ENCODE measurements around the gene SMCO4. TPM values are rescaled to one million over a fixed set of nuclear protein-coding genes. Genes with fewer than 3 reads are reported as not detected.
"Not testable (repeated sequence)": the region's sequence is repeated elsewhere in the genome, so short reads cannot be mapped to it uniquely, and the experiment has no call there.

The SMCO4 gene
- total RNA-seq, 1 donor from 2014 or later = 51.3 TPM

DNA sequence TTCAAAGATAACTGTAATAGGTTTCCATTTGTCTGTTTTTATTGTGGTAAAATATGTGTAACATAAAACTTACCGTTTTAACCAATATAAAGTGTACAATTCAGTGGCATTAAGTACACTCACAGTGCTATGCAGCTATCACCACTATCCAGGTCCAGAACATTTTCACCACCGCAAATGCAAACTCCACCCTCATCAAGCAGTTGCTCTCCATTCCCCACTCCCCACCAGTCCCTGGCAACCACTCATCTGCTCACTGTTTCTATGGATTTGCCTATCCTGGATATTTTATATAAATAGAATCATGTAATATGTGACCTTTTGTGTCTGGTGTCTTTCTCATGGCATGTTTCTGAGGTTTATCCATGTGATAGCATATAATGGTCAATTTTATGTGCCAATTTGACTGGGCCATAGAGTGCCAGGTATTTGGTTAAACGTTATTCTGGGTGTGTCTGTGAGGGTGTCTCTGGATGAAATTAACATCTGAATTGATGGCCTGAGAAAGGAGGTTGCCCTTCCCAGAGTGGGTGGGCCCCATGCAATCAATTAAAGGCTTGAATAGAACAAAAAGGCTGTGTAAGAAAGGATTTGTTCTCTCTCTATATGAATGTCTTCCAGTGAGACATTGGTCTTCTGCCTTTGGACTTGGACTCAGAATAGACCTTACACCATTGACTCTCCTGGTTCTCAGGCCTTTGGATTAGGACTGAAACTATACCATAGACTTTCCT, 17.2 kb upstream of the SMCO4 start:
- intact Hi-C loops (cut with micrococcal nuclease) = no loop called here

DNA sequence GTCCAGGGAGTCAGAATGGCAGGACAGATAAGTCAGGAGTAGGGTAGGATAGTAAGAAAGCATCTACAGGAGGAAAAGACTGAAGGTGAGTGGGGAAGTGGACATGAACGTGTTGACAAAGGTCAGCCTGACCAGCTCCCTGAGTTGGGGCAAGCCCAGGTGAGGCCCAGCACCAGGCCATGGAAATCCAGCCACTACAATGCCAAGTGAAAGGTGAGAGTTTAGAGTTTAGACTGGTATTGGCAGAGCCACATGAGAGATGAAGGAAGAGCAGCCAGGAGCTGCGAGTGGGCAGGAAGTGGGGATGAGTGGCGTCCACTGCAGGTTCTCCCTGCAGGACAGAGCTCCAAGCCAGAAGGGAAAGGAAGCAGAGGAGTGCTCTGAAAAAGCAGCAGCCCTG, 16.5 kb upstream of the SMCO4 start:
- intact Hi-C loops (cut with micrococcal nuclease) = no loop called here

GRCh38 chr11:93552874-93553273, 9.7 kb upstream of the SMCO4 start:
- intact Hi-C loops (cut with micrococcal nuclease) = no loop called here

DNA sequence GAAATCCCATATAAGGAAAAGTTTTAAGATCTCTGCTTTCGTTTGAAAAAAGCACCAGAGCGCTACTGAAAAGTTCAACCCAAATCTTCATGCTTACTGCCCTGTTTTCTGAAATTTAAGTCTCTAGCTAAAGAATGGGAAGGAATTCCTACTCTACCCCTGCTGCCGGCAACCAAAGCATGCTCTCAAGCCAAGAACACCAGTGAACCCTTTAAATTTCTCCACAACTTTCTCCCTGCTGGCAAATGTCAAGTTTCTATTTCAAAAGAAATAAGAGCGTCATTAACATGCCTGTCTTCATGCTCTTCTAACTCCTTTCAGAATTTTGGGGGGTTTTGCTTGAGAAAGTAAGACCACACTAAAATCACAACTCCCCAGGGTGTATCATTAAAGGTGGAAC, 6.8 kb upstream of the SMCO4 start:
- intact Hi-C loops (cut with micrococcal nuclease) = no loop called here

GRCh38 chr11:93548679-93549319, 5.6 kb upstream of the SMCO4 start:
- intact Hi-C loops (cut with micrococcal nuclease) = no loop called here

DNA sequence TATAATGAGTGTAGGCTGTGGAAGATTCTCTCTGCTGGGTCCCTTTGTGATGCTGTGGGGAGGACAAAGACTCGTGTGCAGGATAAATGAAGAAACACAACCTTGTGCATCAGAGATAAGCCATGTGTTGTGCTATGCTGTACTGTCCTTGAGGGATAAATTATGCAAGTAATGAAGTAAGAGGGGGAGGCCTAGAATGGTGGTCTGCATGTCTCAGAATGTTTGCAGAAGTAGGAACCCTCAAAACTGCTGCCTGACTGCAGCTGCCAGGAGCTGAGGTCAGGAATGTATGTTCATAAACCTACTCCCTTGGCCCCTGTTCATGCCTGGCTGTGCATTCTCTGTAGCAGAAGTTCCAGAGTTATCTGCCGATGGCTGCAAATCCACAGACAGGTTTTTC, 4.6 kb upstream of the SMCO4 start:
- intact Hi-C loops (cut with micrococcal nuclease) = no loop called here

- intact Hi-C loops (cut with micrococcal nuclease) = no loop called here
Measured at GRCh38 chr11:93547028-93547427, 3.8 kb upstream of the SMCO4 start.

DNA sequence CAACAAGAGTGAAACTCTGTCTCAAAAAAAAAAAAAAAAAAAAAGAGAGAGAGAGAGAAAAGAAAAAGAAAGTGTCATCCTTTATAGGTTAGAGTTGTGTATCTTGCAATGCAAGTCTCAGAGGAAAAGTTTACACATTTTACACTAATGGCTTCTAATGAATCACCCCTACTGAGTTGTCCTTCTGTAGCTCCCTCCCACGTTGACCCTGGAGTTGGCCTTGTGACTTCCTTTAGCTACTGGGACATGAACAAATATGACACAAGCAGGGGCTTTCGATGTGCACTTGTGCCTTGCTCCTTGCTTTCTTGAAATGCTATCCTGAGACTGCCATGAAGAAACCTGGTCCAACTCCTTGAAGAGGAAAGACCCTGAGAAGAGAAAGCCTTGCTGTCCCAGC, 2.4 kb upstream of the SMCO4 start:
- intact Hi-C loops (cut with micrococcal nuclease) = no loop called here

DNA sequence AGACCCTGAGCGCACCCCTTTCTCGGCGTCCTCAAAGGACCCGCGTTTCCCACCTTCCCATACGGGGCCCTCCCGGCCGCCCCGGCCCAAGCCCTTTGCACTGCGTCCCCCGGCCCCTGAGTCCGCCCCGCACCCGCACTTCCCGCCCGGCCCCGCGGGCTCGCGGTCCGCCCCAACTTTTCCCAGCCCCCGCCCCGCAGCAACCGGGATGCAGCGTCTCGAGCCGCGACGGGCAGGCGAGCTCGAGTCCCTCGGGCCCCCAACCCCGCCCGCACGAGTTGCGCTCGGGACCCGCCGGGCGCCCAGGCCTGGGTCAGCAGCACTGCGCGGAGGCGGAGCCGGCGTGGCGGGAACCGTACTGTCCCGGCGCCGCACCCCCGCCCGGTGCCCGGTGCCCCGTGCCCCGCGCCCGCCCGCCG, 371 bp downstream of the SMCO4 start:
- intact Hi-C loops (cut with micrococcal nuclease) = loop anchor here (1.0 to 5.0 kb wide), 12 partner anchors 18 to 601 kb away; partner anchors contain the start of genes C11orf54, CEP295, DEUP1 and MED17

DNA sequence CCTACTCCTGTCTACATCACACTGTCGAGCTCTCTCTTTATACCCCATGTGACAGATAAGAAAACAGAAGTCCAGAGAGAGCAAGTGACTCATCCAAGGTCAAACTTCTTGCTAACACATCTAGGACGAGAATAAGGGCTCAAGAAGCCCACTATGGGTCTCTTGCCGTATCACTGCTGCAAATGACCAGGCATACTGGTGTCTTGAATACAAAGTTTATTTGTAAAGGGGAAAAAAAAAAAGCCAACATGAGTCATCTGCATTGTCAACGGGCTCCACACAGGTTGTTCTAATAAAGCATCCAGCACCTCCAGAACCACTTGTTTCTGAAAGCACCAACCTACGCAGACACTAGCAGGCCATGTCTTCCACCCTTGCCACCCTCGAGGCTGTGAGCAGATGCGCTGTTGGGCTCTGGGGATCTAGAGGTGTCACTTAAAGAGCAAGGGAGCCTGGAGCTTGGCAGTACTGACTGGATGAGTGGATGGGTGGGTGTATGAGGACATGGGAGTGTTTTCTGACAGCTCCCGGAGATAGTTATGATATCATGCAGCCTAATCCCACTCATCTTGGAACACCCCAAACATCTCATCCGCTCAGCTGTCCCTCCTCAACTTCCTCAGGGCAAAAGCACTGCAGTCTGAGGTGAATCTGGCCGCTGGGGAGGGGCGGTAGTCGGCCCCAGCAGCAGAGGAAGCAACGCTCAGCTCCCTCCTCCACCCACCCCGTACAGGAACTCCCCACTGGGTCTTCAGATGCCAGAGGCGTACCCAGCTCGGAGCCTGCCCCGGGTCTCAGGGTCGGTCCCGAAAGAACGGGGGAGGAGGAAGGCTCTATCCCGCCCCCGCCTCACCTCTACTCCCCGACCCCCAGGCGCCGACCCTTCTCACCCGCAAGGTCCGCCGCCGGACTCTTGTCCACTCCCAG, 1.0 kb downstream of the SMCO4 start:
- intact Hi-C loops (cut with micrococcal nuclease) = loop anchor here (1.0 to 5.0 kb wide), 13 partner anchors 12 to 600 kb away; partner anchors contain the start of genes C11orf54, CEP295, DEUP1 and MED17

GRCh38 chr11:93540896-93541553, 2.2 kb downstream of the SMCO4 start:
- intact Hi-C loops (cut with micrococcal nuclease) = loop anchor here (1.0 to 5.0 kb wide), 6 partner anchors 11 to 599 kb away; partner anchors contain the start of genes DEUP1 and MED17

GRCh38 chr11:93540337-93540736, 2.9 kb downstream of the SMCO4 start:
- intact Hi-C loops (cut with micrococcal nuclease) = loop anchor here (5.0 kb wide), 5 partner anchors 38 to 598 kb away; partner anchors contain the start of genes DEUP1 and MED17

DNA sequence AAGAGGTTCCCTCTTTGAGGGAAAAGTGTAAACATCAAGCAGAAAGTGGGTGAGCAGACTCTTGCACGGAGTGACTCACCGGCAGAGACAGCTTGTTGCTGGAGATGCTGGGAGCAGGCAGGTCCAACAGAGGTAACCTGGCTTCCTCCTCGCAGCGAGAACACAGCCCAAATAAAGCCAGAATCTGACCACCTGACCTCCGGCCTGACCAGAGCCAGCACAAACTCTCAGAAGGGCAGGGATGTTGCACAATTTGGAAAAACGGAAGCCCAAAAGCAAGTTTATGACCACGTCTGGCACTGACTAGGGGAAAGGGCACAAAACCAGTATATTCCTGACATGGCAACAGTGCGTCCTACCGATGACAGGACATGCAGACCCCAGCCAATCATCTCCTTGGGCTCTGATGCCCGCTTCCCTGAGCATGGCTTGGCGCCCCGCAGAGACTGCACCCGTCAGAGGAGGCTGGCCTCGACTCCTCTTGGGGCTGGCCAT, 5.4 kb downstream of the SMCO4 start:
- intact Hi-C loops (cut with micrococcal nuclease) = no loop called here

- intact Hi-C loops (cut with micrococcal nuclease) = no loop called here
Measured at GRCh38 chr11:93537049-93537448, 6.1 kb downstream of the SMCO4 start.

DNA sequence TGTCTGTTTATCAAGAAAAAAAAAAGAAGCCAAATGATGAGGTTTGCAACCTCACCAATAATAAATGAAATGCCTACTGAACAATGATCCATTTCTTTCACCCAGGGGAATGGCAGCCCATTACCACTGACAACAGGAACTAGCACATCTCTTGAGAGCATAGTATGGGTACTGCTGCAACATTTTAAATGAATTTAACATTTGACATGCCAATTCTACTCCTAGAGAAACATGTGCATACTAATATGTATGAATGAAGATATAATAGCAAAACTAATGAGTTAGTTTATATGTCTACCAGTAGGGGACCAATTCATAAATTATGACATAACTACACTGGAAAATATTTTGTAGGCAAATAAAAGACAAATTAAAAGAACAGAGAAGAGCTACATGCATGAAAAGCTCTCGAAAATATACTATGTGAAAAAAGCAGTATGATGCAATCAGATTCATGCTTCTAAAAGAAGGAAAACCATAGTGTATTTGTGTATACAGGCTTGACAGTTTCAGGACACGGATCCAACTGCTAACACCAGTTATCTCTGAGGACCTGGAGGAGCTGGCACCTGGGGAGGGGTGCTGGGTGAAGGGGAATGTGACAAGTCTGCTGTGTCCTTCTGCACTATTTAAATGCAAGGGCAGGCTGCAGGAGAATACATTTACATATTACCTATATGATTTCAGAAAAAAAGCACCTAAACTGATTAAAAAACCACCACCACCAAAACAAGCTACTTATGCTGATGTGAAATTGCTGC, 6.9 kb downstream of the SMCO4 start:
- intact Hi-C loops (cut with micrococcal nuclease) = no loop called here

DNA sequence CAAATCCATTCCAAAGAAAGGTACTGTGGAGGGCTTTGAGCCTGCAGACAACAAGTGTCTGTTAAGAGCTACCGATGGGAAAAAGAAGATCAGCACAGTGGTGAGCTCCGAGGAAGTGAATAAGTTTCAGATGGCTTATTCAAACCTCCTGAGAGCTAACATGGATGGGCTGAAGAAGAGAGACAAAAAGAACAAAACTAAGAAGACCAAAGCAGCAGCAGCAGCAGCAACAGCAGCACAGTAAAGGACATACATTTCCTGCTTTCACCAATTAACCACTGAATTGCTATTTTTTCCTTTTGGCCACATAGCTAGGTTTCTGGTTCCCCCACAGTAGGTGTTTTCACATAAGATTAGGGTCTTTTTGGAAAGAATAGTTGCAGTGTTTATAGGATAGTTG, 7.6 kb downstream of the SMCO4 start:
- intact Hi-C loops (cut with micrococcal nuclease) = not testable (repeated sequence)

GRCh38 chr11:93532806-93533205, 10.4 kb downstream of the SMCO4 start:
- intact Hi-C loops (cut with micrococcal nuclease) = no loop called here

GRCh38 chr11:93532281-93532789, 10.9 kb downstream of the SMCO4 start:
- intact Hi-C loops (cut with micrococcal nuclease) = no loop called here

DNA sequence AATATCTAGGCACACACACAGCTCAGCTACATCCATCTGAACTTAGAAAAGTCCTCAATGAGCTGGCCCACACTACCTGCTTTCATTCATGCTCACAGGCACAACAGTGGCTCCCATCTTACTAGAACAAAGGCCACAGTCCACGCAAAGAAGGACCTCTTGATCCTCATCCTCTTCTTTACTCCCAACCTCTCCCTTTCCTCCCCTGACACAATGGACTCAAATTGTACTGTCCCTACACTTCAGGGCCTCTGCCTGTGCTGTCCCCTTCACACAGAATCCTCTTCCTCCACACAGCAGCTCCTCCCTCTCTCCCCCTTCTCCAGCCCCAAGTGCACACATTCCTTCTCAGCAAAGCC, 12.7 kb downstream of the SMCO4 start:
- intact Hi-C loops (cut with micrococcal nuclease) = loop anchor here (1.0 kb wide), 1 partner anchor 11 kb away; no protein-coding TSS in a partner anchor
